Left lung (tissue), 10 donors: ENCODE data around the gene NIFK. TPM values are rescaled to one million over a fixed set of nuclear protein-coding genes. Genes with fewer than 3 reads are reported as not detected.

Source experiments
- ATAC-seq: fragments of 200-7000 bp; cut with Tn5 transposase; one replicate; pipeline ENCODE4 v1.9.1; 2020; ENCODE audit warnings: moderate library complexity
- DNase-seq, 4 donors: peaks; one replicate each; pipeline ENCODE4 v3.0.0-alpha.2; 2013 to 2020
- H3K27ac ChIP-seq, 2 donors: fragments of 200-600 bp; sonication (generic) in 1 of 2; one replicate each; pipeline versions ENCODE4 v1.5.0 to v1.8.0; 2020 to 2021
- H3K27me3 ChIP-seq, 2 donors: fragments of 200-600 bp; sonication (generic) in 1 of 2; one replicate each; pipeline versions ENCODE4 v1.5.0 to v1.8.0; 2020 to 2021
- H3K36me3 ChIP-seq, 2 donors: fragments of 200-600 bp; sonication (generic) in 1 of 2; one replicate each; pipeline versions ENCODE4 v1.5.0 to v1.8.0; 2020 to 2021
- H3K4me1 ChIP-seq, 2 donors: fragments of 200-600 bp; one replicate each; pipeline ENCODE4 v1.8.0; 2021
- H3K4me3 ChIP-seq, 2 donors: fragments of 200-600 bp; sonication (generic) in 1 of 2; one replicate each; pipeline versions ENCODE4 v1.5.0 to v1.8.0; 2020 to 2021; ENCODE audit warnings: mild to moderate bottlenecking in 1 of 2
- H3K9me3 ChIP-seq, 2 donors: fragments of 200-600 bp; sonication (generic) in 1 of 2; one replicate each; pipeline versions ENCODE4 v1.5.0 to v1.8.0; 2020 to 2021
- intact Hi-C, 2 donors: fragments of 100-400 bp; cut with DNase I; formaldehyde crosslinking; loops; one replicate each; pipeline versions ENCODE4 v1.11.2 to v1.14.2; 2022
- polyA plus RNA-seq, 6 donors: library from polyadenylated mRNA; unstranded; fragments of 120-200 nt; gene quantifications; one replicate each; pipeline ENCODE4 v1.2.1, GENCODE V29; 2013; ENCODE audit not compliant: insufficient read length in 6 of 6
- total RNA-seq, 2 donors: library from RNA; stranded (reverse); fragmentation: NEBNext Ultra II Directional; extraction: Animal tissue kit (Norgen Biotek cat#: 25700); gene quantifications; one replicate each; pipeline ENCODE4 v1.2.1, GENCODE V29; 2021
- TF ChIP-seq, protein P1 (sequence below), 2 donors: fragments of 200-600 bp; sonication (generic) in 1 of 2; IDR thresholded peaks; one replicate each; pipeline versions ENCODE4 v1.5.0 to v1.8.0; 2021; ENCODE audit warnings: antibody characterized with exemption in 2 of 2
- donor health status: DM: no; HTN: yes; CAD: no.
- donor health status: DM: no; HTN: no; CAD: no.

Gene NIFK
- total and polyA plus RNA-seq, 8 donors, result 34.6 to 71.3 (median 60.4) TPM

DNA sequence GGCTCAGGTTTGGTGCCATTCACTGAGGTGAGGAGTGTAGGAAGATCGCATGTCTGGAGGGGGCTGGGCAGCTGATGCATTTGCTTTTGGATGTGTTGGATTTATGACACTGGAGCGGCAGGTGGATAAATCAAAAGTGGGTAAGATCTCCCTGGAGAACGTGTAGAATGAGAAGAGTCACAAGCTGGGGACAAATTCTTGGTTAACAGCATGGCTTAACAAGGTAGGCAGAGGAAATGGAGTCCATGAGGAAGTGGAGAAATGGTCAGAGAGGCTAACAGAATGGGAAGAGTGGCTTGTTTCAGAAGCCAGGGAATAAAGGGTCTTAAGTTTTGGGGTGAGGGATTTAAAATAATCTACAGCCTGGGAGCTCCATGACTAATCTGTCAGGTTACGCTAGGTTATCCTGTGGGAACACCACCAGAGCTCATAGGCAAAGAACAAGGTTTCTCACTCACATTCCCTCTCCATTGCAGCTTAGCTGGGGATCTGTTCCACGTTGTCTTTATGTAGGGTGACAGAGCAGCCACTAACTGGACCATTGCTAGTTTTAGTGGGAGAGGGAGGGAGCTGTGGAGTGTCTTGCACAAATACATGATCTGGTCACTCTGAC lies 31.6 kb upstream of the NIFK start:
- H3K4me3 ChIP-seq, result no peak overlapping the region
- intact Hi-C loops, result no loop called here
- H3K36me3 ChIP-seq, result peaks cover 0 to 68% of the 10 kb centered on the region in 2 donors
- no peak overlapping the region for H3K27ac ChIP-seq
- H3K27me3 ChIP-seq, result no peaks in the 10 kb centered on the region
- no peaks in the 10 kb centered on the region for H3K9me3 ChIP-seq
- TF ChIP-seq, protein P1, sequence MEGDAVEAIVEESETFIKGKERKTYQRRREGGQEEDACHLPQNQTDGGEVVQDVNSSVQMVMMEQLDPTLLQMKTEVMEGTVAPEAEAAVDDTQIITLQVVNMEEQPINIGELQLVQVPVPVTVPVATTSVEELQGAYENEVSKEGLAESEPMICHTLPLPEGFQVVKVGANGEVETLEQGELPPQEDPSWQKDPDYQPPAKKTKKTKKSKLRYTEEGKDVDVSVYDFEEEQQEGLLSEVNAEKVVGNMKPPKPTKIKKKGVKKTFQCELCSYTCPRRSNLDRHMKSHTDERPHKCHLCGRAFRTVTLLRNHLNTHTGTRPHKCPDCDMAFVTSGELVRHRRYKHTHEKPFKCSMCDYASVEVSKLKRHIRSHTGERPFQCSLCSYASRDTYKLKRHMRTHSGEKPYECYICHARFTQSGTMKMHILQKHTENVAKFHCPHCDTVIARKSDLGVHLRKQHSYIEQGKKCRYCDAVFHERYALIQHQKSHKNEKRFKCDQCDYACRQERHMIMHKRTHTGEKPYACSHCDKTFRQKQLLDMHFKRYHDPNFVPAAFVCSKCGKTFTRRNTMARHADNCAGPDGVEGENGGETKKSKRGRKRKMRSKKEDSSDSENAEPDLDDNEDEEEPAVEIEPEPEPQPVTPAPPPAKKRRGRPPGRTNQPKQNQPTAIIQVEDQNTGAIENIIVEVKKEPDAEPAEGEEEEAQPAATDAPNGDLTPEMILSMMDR (IDR thresholded peaks at IDR 0.05), result no peak
- no peaks in the 10 kb centered on the region for H3K4me1 ChIP-seq
- ATAC-seq, result no peak
- DNase-seq, result no peak

DNA sequence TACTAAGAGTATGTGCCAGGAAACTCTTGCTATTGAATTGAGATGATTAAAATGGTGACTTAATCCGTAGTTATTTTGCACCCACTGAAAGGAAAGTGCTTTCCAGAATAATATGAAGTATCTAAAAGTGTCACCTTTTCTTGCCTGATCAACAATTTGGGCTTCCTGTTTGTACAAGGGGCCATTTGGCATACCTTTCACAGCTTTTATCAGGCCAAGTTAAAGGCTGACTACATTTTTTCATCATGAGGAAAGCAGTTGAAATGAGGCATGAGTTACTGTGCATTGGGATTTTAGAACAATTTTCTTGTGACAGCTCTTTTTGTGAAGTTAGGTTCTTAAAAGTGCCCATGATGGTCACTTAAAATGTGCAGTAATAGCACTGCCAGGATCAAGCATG lies 29.9 kb upstream of the NIFK start:
- H3K9me3 ChIP-seq, result no peaks in the 10 kb centered on the region
- intact Hi-C loops, result no loop called here
- DNase-seq (no peak), ATAC-seq (no peak)
- H3K27ac ChIP-seq, result no peak overlapping the region
- H3K4me1 ChIP-seq, result no peaks in the 10 kb centered on the region
- H3K4me3 ChIP-seq, result no peak overlapping the region
- peaks cover 0 to 85% of the 10 kb centered on the region in 2 donors for H3K36me3 ChIP-seq
- TF ChIP-seq, protein P1 (IDR thresholded peaks at IDR 0.05), result no peak
- H3K27me3 ChIP-seq, result no peaks in the 10 kb centered on the region

DNA sequence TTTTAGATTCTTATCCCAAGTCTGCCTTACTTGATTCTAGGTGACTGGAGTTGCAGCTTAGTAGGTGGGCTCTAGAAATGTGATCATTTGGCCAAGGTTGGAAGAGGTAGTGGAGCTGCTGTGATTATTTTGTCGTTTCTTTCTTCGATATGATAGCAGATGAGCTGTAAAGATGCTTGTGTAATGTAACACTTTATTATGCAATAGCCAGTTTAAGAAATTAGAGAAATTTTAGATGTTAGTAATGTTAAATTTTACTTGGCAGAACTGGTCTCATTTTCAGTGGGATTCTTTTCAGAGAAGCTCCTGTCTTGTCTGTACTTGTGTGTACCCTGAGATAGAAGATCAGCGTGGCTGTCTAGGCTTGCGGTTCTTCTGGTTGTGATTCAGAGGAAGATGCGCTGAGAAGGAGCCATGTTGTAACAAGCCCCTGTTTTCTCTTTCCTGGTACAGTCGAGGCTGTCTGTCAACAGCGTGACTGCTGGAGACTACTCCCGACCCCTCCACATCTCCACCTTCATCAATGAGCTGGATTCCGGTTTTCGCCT lies 28.1 kb upstream of the NIFK start:
- H3K27ac ChIP-seq, result no peak overlapping the region
- no peaks in the 10 kb centered on the region for H3K27me3 ChIP-seq
- intact Hi-C loops, result no loop called here
- TF ChIP-seq, protein P1 (IDR thresholded peaks at IDR 0.05), result no peak
- H3K9me3 ChIP-seq, result no peaks in the 10 kb centered on the region
- ATAC-seq, result no peak
- H3K4me1 ChIP-seq, result no peaks in the 10 kb centered on the region
- peaks cover 0 to 100% of the 10 kb centered on the region in 2 donors for H3K36me3 ChIP-seq
- no peak for DNase-seq
- H3K4me3 ChIP-seq, result no peak overlapping the region

DNA sequence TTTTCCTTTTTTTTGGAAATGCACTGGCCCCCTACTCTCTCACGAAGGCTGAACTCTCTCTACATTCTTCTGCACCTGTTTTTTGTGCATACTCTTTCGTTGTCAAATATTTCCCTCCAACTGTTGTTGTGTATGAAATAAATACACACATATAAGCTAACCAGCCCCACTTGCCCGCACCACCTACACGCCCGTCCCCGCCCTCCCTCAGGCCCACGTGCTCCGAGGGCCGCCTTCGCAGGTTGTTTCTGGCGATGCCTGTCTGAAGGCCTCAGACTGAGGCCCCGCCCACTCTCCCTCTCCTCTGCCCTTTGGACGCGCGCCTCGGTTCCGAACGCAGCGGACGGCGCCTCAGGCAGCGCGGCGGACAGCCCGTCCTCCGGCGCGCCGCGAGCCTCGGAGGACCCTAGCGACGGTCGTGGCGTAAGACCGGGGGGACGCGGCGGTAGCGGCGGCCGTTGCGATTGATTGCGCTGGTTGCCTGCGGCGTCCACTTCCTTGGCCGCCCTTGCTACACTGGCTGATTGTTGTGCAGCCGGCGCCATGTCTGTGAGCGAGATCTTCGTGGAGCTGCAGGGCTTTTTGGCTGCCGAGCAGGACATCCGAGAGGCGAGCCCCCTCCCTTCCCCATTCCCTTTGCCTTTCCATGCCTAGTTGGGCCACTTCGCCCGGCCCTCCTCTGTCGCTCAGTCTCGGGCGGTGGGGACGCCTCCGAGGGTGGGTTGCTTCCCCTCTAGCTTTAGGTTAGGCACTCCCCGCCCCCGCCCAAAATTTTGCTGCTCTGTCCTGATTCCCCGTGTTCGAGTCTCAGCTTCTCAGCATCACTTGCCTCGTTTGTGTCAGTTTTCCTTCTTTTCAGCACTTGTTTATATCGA lies 18.8 kb upstream of the NIFK start, which contains the start of gene TSN:
Gene TSN (plus strand): TSS at position 415 of the 875 bp plus-strand sequence. CDS start 129 bp downstream, at position 544.
- Histone ChIP-seq H3K27ac (peak within 1 kb of the TSS; percentile 76 to 91), H3K4me1 (peaks cover 22 to 29% of the 10 kb centered on the region in 2 donors), H3K27me3 (no peaks in the 10 kb centered on the region), H3K4me3 (peak within 1 kb of the TSS; percentile 94 to 99), H3K36me3 (peaks cover 0 to 13% of the 10 kb centered on the region in 2 donors), H3K9me3 (no peaks in the 10 kb centered on the region)
- DNase-seq (peak; percentile 97 to 100 (median 98)), ATAC-seq (peak; percentile 100)
- TF ChIP-seq, protein P1 (IDR thresholded peaks at IDR 0.05), result no peak
- intact Hi-C loops, result no loop called here

DNA sequence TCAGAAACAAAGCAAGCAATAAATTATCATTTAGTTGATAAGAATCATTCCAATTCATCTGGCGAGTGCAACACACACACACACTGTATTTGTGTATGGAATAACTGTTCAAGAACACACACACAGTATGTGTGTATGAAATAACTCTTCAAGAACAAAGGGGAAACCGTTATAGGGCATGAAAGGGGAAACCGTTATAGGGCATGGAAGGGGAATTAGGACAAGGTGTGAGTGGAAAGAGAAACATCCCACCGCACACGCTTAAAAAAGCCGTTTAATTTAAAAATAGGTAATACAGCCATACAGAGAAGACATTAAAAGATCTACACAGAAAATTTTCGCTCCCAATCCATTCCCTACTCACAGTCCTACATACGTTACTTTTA lies 18.2 kb upstream of the NIFK start:
- Histone ChIP-seq H3K4me1 (peaks cover 22 to 29% of the 10 kb centered on the region in 2 donors), H3K4me3 (peak overlapping the region; percentile 94 to 99), H3K27ac (peak overlapping the region in 1 of 2 donors; percentile 91), H3K36me3 (peaks cover 0 to 6% of the 10 kb centered on the region in 2 donors), H3K27me3 (no peaks in the 10 kb centered on the region), H3K9me3 (no peaks in the 10 kb centered on the region)
- TF ChIP-seq, protein P1 (IDR thresholded peaks at IDR 0.05), result no peak
- intact Hi-C loops, result no loop called here
- no peak for DNase-seq
- no peak for ATAC-seq
